ENCODE measurements around the gene ZFP42. TPM values are rescaled to one million over a fixed set of nuclear protein-coding genes. Genes with fewer than 3 reads are reported as not detected.
"Not testable (repeated sequence)": the region's sequence is repeated elsewhere in the genome, so short reads cannot be mapped to it uniquely, and the experiment has no call there.

Gene ZFP42
- total RNA-seq, 1 experiment from 2014 or later, result 0.12 TPM

- no peak for TF ChIP-seq ZBTB33 (IDR thresholded peaks at IDR 0.05; ENCODE audit: extremely low read depth, insufficient replicate concordance, low read length)
- TF ChIP-seq CEBPB (IDR thresholded peaks at IDR 0.05; ENCODE audit: low read depth), result no peak
Measured at GRCh38 chr4:188043154-188043553, 47.6 kb downstream of the ZFP42 start (continued).

- RAD21 ChIA-PET (ENCODE audit: low non-redundant PET in 1 of 2, low total read pairs in 2 of 2, uncharacterized antibody in 2 of 2, unreplicated experiment in 2 of 2); intact Hi-C loops (cut with micrococcal nuclease); H3K9ac ChIP-seq (ENCODE audit: low read length); H3K36me3 ChIP-seq (ENCODE audit: control insufficient read depth in 1 of 2, insufficient read depth in 2 of 2, low read length in 2 of 2); H3K9me3 ChIP-seq (ENCODE audit: control insufficient read depth in 1 of 2, insufficient read depth in 1 of 2, low read depth in 1 of 2, low read length in 2 of 2); POLR2A ChIA-PET; H3K27me3 ChIP-seq (ENCODE audit: insufficient read depth, low read length); H2AFZ ChIP-seq (ENCODE audit: low read depth, low read length, poor library complexity, severe bottlenecking); H3K79me2 ChIP-seq (ENCODE audit: insufficient read depth, low read length); H3K4me2 ChIP-seq (ENCODE audit: low read length); CTCF ChIA-PET; H3K27ac ChIP-seq (ENCODE audit: low read depth, low read length); BruUV-seq (replicated peaks); ATAC-seq; H3K4me1 ChIP-seq (ENCODE audit: control insufficient read depth in 1 of 2, insufficient read depth in 2 of 2, low read length in 2 of 2); H3K9me2 ChIP-seq (ENCODE audit: insufficient read depth); H3K4me3 ChIP-seq (replicated peaks in 1 of 2; ENCODE audit: low read depth in 1 of 2, low read length in 2 of 2); H4K20me1 ChIP-seq (ENCODE audit: insufficient read depth); DNase-seq (ENCODE audit: low read depth, low spot score): not testable (repeated sequence)
Measured at GRCh38 chr4:188045461-188045860, 49.9 kb downstream of the ZFP42 start.

- Histone ChIP-seq H3K36me3 (ENCODE audit: control insufficient read depth in 1 of 2, insufficient read depth in 2 of 2, low read length in 2 of 2) (no peaks in the 10 kb centered on the region), H3K4me1 (ENCODE audit: control insufficient read depth in 1 of 2, insufficient read depth in 2 of 2, low read length in 2 of 2) (no peaks in the 10 kb centered on the region; a peak in 2 of 4 replicates), H2AFZ (ENCODE audit: low read depth, low read length, poor library complexity, severe bottlenecking) (no peak overlapping the region), H3K9me3 (ENCODE audit: control insufficient read depth in 1 of 2, insufficient read depth in 1 of 2, low read depth in 1 of 2, low read length in 2 of 2) (no peaks in the 10 kb centered on the region), H3K4me3 (replicated peaks in 1 of 2; ENCODE audit: low read depth in 1 of 2, low read length in 2 of 2) (no peak overlapping the region), H3K27ac (ENCODE audit: low read depth, low read length) (no peak overlapping the region), H3K79me2 (ENCODE audit: insufficient read depth, low read length) (no peaks in the 10 kb centered on the region), H3K4me2 (ENCODE audit: low read length) (no peak overlapping the region), H3K27me3 (ENCODE audit: insufficient read depth, low read length) (no peaks in the 10 kb centered on the region), H3K9me2 (ENCODE audit: insufficient read depth) (no peaks in the 10 kb centered on the region), H4K20me1 (ENCODE audit: insufficient read depth) (no peaks in the 10 kb centered on the region), H3K9ac (ENCODE audit: low read length) (no peak overlapping the region)
- ChIA-PET CTCF (no interaction called here), POLR2A (no interaction called here), RAD21 (ENCODE audit: low non-redundant PET in 1 of 2, low total read pairs in 2 of 2, uncharacterized antibody in 2 of 2, unreplicated experiment in 2 of 2) (no interaction called here)
- TF ChIP-seq ZFX (IDR thresholded peaks at IDR 0.05), result no peak
- TF ChIP-seq ELF1 (IDR thresholded peaks at IDR 0.05; ENCODE audit: borderline replicate concordance, low read depth), result no peak
- TF ChIP-seq SRF (IDR thresholded peaks at IDR 0.05; ENCODE audit: low read depth), result no peak
- TF ChIP-seq EZH2phosphoT487 (IDR thresholded peaks at IDR 0.05; ENCODE audit: borderline replicate concordance), result no peak
- no peak for TF ChIP-seq EGR1 (IDR thresholded peaks at IDR 0.05; ENCODE audit: low read depth)
- intact Hi-C loops (cut with micrococcal nuclease), result no loop called here
- DNase-seq (ENCODE audit: low read depth, low spot score) (no peak), ATAC-seq (no peak)
- BruUV-seq (replicated peaks), result no TSS peak
Measured at GRCh38 chr4:188046657-188047056, 51.1 kb downstream of the ZFP42 start.
